GM12878 (cell line): ENCODE results near the gene SRI. TPM values are rescaled to one million over a fixed set of nuclear protein-coding genes. Genes with fewer than 3 reads are reported as not detected.

ENCODE experiments used
- ATAC-seq: fragments of 200-7000 bp; cut with Tn5 transposase; 3 replicates; pipeline ENCODE4 v1.9.1; 2020; ENCODE audit warnings: mild to moderate bottlenecking, moderate library complexity
- BruUV-seq: library from RNA; stranded (reverse); fragments of 400-500 nt; replicated peaks from 2 replicates; lab custom pipeline; 2021; lab: Mats Ljungman, UMichigan
- CTCF ChIA-PET: fragments of 300-600 bp; sonication (Branson Sonifier 250); formaldehyde crosslinking; extraction: SDS; loops from one replicate; lab custom pipeline; 2021; ENCODE audit warnings: inconsistent platforms; lab: Yijun Ruan, JAX
- POLR2A ChIA-PET: fragments of 350-600 bp; formaldehyde crosslinking; extraction: SDS; loops from one replicate; lab custom pipeline; 2021; ENCODE audit warnings: inconsistent platforms; lab: Charles Lee
- RAD21 ChIA-PET: fragments of 300-600 bp; sonication (Branson Sonifier 250); formaldehyde crosslinking; loops from one replicate; lab custom pipeline; 2023; ENCODE audit warnings: antibody characterized with exemption; ENCODE audit not compliant: unreplicated experiment; lab: Charles Lee
- SMC1A ChIA-PET: fragments of 300-600 bp; sonication (Branson Sonifier 250); formaldehyde crosslinking; loops from one replicate; lab custom pipeline; 2023; ENCODE audit not compliant: unreplicated experiment, uncharacterized antibody; lab: Charles Lee
- DNase-seq: peaks from one replicate; pipeline ENCODE4 v3.0.0-alpha.2; 2011; ENCODE audit warnings: low read depth, low spot score
- FAIRE-seq: peaks from 3 replicates; lab custom pipeline; 2011; peaks lifted over from hg19 to GRCh38; lab: Jason Lieb, UNC
- H2AFZ ChIP-seq: 2 replicates; pipeline ENCODE4 v1.6.0; 2011; ENCODE audit warnings: low read depth, low read length, control low read depth; ENCODE audit not compliant: control insufficient read depth
- H3K27ac ChIP-seq: 2 replicates; pipeline ENCODE4 v1.5.1; 2011; ENCODE audit warnings: control low read depth; ENCODE audit not compliant: control insufficient read depth, insufficient read depth
- H3K27me3 ChIP-seq, 2 experiments: replicated peaks in 1 of 2; 2 replicates each; pipeline versions ENCODE4 v1.6.0 to v1.6.1; 2011; ENCODE audit warnings: low read length in 1 of 2; ENCODE audit not compliant: control insufficient read depth in 2 of 2, insufficient read depth in 2 of 2
- H3K36me3 ChIP-seq, 2 experiments: 2 replicates each; pipeline ENCODE4 v1.5.1; 2011; ENCODE audit warnings: low read length in 1 of 2; ENCODE audit not compliant: control insufficient read depth in 2 of 2, insufficient read depth in 2 of 2
- H3K4me1 ChIP-seq: 2 replicates; pipeline ENCODE4 v1.6.1; 2011; ENCODE audit warnings: mild to moderate bottlenecking, low read length, moderate library complexity, mixed read lengths; ENCODE audit not compliant: control insufficient read depth, insufficient read depth
- H3K4me2 ChIP-seq: 2 replicates; pipeline ENCODE4 v1.6.0; 2011; ENCODE audit warnings: control low read depth; ENCODE audit not compliant: control insufficient read depth, insufficient read depth
- H3K4me3 ChIP-seq: fragments of 200-600 bp; sonication (generic); 2 replicates; pipeline ENCODE4 v1.5.1; 2016
- H3K79me2 ChIP-seq: 2 replicates; pipeline ENCODE4 v1.6.0; 2011; ENCODE audit warnings: low read length; ENCODE audit not compliant: control insufficient read depth, insufficient read depth
- H3K9ac ChIP-seq: 2 replicates; pipeline ENCODE4 v1.8.0; 2011; ENCODE audit warnings: low read length, control low read depth, mixed read lengths; ENCODE audit not compliant: control insufficient read depth, insufficient read depth
- H3K9me3 ChIP-seq: replicated peaks from 3 replicates; pipeline ENCODE4 v1.5.1; 2011; ENCODE audit warnings: mild to moderate bottlenecking, low read length; ENCODE audit not compliant: control insufficient read depth, insufficient read depth
- H4K20me1 ChIP-seq: 2 replicates; pipeline ENCODE4 v1.6.0; 2011; ENCODE audit not compliant: control insufficient read depth, insufficient read depth
- GABPA ChIP-seq: IDR thresholded peaks from 2 replicates; pipeline ENCODE4 v1.6.1; 2014; ENCODE audit warnings: antibody characterized with exemption, low read depth, mild to moderate bottlenecking, inconsistent platforms
- HCFC1 ChIP-seq: fragments of 150-350 bp; IDR thresholded peaks from 2 replicates; pipeline ENCODE4 v1.6.1; 2014; ENCODE audit warnings: low read length
- PML ChIP-seq: IDR thresholded peaks from 2 replicates; pipeline ENCODE4 v1.6.1; 2012; ENCODE audit warnings: low read length, inconsistent platforms
- WGBS: methylation state at CpG from one replicate; pipeline ENCODE4 v1.1.6; 2016; ENCODE audit warnings: low lambda C conversion rate; ENCODE audit not compliant: insufficient replicate concordance, insufficient coverage; ENCODE audit errors: missing lambda C conversion rate; 5-methylcytosine and 5-hydroxymethylcytosine counted together
- in situ Hi-C: fragments of 300-500 bp; cut with MboI; formaldehyde crosslinking; loops from 9 replicates; pipeline ENCODE4 v1.14.3; 2018; ENCODE audit warnings: mixed read lengths
- intact Hi-C: fragments of 100-400 bp; cut with micrococcal nuclease; formaldehyde crosslinking; loops from one replicate; pipeline ENCODE4 v1.14.2; 2022; ENCODE audit not compliant: unreplicated experiment
- polyA plus RNA-seq, 11 experiments: library from polyadenylated mRNA; depleted of rRNA in 4 of 11; unstranded in 6 of 11; stranded (reverse) in 5 of 11; fragments of >200 nt; fragmentation: Nextera tagmentation in 4 of 11; fragmentation: Illumina TruSeq in 1 of 11; extraction: Ambion mirVana in 4 of 11; extraction: Trizol in 1 of 11; gene quantifications; 1 replicate in 1 of 11; 2 replicates in 10 of 11; pipeline versions ENCODE4 v1.2.1 to v1.2.3, GENCODE V29; 2011 to 2016; ENCODE audit warnings: inconsistent platforms in 2 of 11, missing spikeins in 2 of 11, low read depth in 1 of 11
- total RNA-seq, 4 experiments: library from RNA; depleted of rRNA in 3 of 4; stranded (reverse); fragments of >200 nt in 3 of 4; fragmentation: Illumina TruSeq in 1 of 4; extraction: Trizol in 1 of 4; gene quantifications; 2 replicates each; pipeline versions ENCODE4 v1.2.1 to v1.2.3, GENCODE V29; 2013 to 2021
- TF ChIP-seq, protein P1 (sequence below): fragments of 450-650 bp; conservative IDR thresholded peaks from 2 replicates; pipeline ENCODE4 v1.6.1; 2017; ENCODE audit warnings: mild to moderate bottlenecking, moderate library complexity
- TF ChIP-seq, protein P2 (sequence below): fragments of 450-650 bp; IDR thresholded peaks from 2 replicates; pipeline ENCODE4 v1.6.1; 2018; ENCODE audit warnings: mild to moderate bottlenecking, low read depth, moderate library complexity; ENCODE audit not compliant: partially characterized antibody
- TF ChIP-seq, protein P3 (sequence below): fragments of 450-650 bp; IDR thresholded peaks from 2 replicates; pipeline ENCODE4 v1.6.1; 2017; ENCODE audit warnings: mild to moderate bottlenecking, moderate library complexity

The SRI gene
- total and polyA plus RNA-seq, 10 of the 15 experiments (the other 5 are each of a cell fraction or from before 2014, with no cell fraction given): 94.7 to 588 (median 242) TPM

DNA sequence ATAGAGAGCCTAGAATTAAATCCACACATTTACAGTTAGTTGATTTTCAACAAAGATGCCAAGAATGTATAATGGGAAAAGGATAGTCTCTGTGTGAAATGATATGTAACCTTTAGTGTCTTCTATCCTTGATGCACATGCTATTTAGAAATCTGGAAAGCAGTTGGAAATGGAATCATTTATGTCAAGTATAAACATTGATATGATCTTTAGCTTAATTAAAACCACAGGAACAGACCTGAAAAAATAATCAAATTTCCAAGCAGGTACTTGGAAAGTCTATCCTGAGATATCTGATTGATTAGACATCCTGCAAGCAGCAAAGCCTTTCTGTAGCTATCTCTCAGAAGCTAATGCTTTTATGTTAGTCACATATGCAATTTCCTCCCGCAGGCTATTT, 24.4 kb upstream of the SRI start:
- no peak overlapping the region for H3K9ac ChIP-seq
- no peak overlapping the region for H2AFZ ChIP-seq
- POLR2A ChIA-PET: no interaction called here
- H3K79me2 ChIP-seq: no peaks in the 10 kb centered on the region
- intact Hi-C loops: loop anchor here (5.0 kb wide), 3 partner anchors 153 to 1378 kb away; no protein-coding TSS in a partner anchor
- CTCF ChIA-PET: interaction anchor here (1.0 to 5.1 kb wide), 16 partner anchors 19 to 1379 kb away, joined by 3 to 129 read pairs (median 6); no protein-coding TSS in a partner anchor
- FAIRE-seq (no peak), ATAC-seq (no peak), DNase-seq (no peak)
- in situ Hi-C loops: loop anchor here (10.0 to 25.0 kb wide), 2 partner anchors 593 to 1381 kb away; no protein-coding TSS in a partner anchor
- no peak overlapping the region for H3K27ac ChIP-seq
- no peaks in the 10 kb centered on the region for H3K36me3 ChIP-seq
- H3K4me1 ChIP-seq: no peaks in the 10 kb centered on the region
- H3K4me3 ChIP-seq: no peak overlapping the region
- BruUV-seq: no TSS peak
- H3K9me3 ChIP-seq: no peaks in the 10 kb centered on the region
- TF ChIP-seq GABPA (no peak), PML (no peak), HCFC1 (no peak)
- TF ChIP-seq, protein P1, sequence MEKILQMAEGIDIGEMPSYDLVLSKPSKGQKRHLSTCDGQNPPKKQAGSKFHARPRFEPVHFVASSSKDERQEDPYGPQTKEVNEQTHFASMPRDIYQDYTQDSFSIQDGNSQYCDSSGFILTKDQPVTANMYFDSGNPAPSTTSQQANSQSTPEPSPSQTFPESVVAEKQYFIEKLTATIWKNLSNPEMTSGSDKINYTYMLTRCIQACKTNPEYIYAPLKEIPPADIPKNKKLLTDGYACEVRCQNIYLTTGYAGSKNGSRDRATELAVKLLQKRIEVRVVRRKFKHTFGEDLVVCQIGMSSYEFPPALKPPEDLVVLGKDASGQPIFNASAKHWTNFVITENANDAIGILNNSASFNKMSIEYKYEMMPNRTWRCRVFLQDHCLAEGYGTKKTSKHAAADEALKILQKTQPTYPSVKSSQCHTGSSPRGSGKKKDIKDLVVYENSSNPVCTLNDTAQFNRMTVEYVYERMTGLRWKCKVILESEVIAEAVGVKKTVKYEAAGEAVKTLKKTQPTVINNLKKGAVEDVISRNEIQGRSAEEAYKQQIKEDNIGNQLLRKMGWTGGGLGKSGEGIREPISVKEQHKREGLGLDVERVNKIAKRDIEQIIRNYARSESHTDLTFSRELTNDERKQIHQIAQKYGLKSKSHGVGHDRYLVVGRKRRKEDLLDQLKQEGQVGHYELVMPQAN: no peak
- TF ChIP-seq, protein P2, sequence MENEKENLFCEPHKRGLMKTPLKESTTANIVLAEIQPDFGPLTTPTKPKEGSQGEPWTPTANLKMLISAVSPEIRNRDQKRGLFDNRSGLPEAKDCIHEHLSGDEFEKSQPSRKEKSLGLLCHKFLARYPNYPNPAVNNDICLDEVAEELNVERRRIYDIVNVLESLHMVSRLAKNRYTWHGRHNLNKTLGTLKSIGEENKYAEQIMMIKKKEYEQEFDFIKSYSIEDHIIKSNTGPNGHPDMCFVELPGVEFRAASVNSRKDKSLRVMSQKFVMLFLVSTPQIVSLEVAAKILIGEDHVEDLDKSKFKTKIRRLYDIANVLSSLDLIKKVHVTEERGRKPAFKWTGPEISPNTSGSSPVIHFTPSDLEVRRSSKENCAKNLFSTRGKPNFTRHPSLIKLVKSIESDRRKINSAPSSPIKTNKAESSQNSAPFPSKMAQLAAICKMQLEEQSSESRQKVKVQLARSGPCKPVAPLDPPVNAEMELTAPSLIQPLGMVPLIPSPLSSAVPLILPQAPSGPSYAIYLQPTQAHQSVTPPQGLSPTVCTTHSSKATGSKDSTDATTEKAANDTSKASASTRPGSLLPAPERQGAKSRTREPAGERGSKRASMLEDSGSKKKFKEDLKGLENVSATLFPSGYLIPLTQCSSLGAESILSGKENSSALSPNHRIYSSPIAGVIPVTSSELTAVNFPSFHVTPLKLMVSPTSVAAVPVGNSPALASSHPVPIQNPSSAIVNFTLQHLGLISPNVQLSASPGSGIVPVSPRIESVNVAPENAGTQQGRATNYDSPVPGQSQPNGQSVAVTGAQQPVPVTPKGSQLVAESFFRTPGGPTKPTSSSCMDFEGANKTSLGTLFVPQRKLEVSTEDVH: no peak
- TF ChIP-seq, protein P3, sequence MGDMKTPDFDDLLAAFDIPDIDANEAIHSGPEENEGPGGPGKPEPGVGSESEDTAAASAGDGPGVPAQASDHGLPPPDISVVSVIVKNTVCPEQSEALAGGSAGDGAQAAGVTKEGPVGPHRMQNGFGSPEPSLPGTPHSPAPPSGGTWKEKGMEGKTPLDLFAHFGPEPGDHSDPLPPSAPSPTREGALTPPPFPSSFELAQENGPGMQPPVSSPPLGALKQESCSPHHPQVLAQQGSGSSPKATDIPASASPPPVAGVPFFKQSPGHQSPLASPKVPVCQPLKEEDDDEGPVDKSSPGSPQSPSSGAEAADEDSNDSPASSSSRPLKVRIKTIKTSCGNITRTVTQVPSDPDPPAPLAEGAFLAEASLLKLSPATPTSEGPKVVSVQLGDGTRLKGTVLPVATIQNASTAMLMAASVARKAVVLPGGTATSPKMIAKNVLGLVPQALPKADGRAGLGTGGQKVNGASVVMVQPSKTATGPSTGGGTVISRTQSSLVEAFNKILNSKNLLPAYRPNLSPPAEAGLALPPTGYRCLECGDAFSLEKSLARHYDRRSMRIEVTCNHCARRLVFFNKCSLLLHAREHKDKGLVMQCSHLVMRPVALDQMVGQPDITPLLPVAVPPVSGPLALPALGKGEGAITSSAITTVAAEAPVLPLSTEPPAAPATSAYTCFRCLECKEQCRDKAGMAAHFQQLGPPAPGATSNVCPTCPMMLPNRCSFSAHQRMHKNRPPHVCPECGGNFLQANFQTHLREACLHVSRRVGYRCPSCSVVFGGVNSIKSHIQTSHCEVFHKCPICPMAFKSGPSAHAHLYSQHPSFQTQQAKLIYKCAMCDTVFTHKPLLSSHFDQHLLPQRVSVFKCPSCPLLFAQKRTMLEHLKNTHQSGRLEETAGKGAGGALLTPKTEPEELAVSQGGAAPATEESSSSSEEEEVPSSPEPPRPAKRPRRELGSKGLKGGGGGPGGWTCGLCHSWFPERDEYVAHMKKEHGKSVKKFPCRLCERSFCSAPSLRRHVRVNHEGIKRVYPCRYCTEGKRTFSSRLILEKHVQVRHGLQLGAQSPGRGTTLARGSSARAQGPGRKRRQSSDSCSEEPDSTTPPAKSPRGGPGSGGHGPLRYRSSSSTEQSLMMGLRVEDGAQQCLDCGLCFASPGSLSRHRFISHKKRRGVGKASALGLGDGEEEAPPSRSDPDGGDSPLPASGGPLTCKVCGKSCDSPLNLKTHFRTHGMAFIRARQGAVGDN: no peak
- RAD21 ChIA-PET: interaction anchor here (1.2 to 4.7 kb wide), 7 partner anchors 27 to 591 kb away, joined by 3 to 81 read pairs (median 15); no protein-coding TSS in a partner anchor
- H3K4me2 ChIP-seq: no peak overlapping the region
- 97% methylated on average over 1 of the region's 1 CpG for WGBS
- no peaks in the 10 kb centered on the region for H4K20me1 ChIP-seq
- H3K27me3 ChIP-seq: no peaks in the 10 kb centered on the region
- SMC1A ChIA-PET: interaction anchor here (0.8 to 5.1 kb wide), 14 partner anchors 11 to 1379 kb away, joined by 3 to 89 read pairs (median 4); no protein-coding TSS in a partner anchor
